Stimulated activated CD4-positive, alpha-beta T cell treated with anti-CD3 and anti-CD28 coated beads, TNF-alpha, amount 100 ng/mL, for 48 hours (primary cell): ENCODE data around the gene CCDC142.

ENCODE experiments used
- DNase-seq, 3 donors: peaks; one replicate each; pipeline ENCODE4 v3.0.0-alpha.2; 2020; ENCODE audit warnings: low read depth in 3 of 3

CCDC142 gene, protein sequence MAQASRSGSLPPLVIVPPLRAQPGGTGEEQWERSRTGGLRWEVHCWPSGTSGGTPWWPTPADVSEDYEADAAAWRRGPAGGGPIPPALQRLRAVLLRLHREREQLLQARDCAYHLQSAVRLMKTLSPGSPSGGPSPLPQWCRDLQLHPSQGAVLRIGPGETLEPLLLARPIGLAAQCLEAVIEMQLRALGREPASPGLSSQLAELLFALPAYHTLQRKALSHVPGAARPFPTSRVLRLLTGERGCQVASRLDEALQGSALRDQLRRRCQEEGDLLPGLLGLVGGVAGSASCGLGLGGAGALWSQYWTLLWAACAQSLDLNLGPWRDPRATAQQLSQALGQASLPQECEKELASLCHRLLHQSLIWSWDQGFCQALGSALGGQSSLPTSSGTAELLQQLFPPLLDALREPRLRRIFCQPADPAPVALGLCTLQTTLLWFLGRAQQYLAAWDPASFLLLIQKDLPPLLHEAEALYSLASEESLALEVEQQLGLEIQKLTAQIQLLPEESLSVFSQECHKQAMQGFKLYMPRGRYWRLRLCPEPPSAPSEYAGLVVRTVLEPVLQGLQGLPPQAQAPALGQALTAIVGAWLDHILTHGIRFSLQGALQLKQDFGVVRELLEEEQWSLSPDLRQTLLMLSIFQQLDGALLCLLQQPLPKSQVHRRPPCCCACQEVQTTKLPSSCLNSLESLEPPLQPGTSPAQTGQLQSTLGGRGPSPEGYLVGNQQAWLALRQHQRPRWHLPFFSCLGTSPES

DNA sequence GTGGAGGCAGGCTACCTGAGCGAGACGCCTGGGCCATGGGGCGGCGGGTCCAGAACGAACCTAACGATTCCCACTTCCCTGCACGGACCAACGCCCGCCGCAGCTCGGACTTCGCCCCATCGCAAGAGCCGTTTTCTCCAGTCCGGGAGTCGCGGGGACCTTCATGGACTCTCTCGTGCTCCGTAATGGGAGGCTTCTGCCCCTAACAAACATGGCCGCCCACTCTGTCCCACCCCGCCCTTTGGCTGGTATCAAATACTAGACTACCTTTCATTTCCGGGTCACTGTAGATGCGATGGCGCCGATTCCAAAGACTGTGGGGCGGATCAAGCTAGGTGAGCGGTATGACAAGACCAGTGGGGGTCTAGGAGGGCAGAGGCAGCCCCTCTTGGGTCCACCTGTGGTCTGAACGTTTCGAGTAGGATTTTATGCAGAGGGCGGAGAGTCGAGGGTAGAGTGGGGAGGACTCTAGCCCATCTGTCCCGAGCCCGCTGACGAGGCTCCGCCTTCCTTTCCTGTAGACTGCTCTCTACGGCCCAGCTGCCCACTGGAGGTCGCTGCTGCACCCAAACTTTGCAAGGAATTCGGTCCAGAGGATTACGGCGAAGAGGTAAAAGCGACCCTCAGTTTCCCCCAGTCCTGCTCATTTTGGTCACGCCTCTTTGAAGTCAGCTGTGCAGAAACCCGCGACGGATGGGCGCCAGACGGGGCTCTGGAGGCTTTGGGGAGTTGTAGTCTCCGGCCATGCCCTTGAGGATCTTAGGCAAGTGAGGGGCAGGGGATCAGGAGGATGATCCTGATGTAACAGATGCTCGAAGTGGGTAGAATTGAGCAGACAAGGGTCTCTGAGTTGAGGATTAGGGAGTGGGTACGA lies at the start of gene CCDC142, which contains the start of gene TTC31:
Gene CCDC142 (minus strand): TSS at position 198 of the 874 bp plus-strand sequence. CDS start 161 bp downstream, at position 37.
Gene TTC31 (plus strand): TSS at position 281 of the 874 bp plus-strand sequence. CDS start 15 bp downstream, at position 296.
- DNase-seq: peak; percentile 86 to 89 (median 88)

DNA sequence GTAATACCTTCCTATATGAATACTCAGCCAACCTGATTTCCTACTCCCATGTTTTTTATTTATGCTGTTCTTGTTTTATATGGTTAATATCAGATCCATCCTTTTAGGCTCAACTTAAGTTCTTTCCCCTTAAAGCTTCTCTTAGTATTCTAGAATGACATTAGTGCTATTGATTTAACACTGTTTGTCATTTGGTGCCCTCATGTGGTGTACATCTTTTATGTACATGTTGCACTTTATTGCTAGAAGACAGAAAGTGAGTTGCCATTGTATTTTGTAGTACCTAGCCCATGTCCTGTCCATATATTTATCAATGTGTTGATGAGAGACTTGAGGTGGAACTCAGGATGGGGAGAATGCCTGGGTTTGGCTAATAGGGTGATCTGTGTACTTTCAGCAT lies 49.4 kb upstream of the CCDC142 start:
- DNase-seq: no peak

DNA sequence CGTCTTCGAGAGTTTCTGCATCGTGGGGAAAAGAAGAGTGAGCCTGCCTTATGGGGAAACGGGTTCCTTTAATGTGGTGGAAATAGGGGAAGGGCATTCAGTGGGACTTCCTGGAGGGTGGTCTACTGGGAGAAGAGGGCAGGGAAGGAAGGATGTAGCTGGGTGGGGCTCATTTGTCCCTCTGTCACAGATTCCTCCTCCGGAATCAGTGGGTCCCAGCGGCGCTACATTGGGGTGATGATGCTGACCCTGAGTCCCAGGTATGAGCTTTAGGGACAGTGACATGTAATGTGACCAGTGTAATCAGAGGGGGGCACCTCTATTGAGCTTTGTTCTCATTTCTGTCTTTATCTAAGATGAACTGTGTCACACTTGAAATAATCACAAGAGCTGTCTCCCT lies 48.9 kb upstream of the CCDC142 start:
- no peak for DNase-seq

DNA sequence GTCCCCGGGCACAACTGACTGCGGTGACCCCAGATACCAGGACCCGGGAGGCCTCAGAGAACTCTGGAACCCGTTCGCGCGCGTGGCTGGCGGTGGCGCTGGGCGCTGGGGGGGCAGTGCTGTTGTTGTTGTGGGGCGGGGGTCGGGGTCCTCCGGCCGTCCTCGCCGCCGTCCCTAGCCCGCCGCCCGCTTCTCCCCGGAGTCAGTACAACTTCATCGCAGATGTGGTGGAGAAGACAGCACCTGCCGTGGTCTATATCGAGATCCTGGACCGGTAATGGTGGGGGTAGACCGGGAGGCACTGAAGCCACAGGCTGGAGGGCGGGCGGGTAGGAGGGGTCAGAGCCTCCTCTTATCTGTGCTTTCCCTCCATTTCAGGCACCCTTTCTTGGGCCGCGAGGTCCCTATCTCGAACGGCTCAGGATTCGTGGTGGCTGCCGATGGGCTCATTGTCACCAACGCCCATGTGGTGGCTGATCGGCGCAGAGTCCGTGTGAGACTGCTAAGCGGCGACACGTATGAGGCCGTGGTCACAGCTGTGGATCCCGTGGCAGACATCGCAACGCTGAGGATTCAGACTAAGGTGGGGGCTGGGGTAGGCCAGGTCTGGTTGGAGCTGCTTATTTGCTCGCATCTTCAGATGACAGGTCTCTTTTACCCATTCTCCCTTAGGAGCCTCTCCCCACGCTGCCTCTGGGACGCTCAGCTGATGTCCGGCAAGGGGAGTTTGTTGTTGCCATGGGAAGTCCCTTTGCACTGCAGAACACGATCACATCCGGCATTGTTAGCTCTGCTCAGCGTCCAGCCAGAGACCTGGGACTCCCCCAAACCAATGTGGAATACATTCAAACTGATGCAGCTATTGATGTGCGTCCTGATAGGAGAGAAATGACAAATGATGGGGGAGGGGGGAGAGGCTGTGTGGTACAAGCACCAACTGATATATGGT lies 47.7 kb upstream of the CCDC142 start:
- no peak for DNase-seq

DNA sequence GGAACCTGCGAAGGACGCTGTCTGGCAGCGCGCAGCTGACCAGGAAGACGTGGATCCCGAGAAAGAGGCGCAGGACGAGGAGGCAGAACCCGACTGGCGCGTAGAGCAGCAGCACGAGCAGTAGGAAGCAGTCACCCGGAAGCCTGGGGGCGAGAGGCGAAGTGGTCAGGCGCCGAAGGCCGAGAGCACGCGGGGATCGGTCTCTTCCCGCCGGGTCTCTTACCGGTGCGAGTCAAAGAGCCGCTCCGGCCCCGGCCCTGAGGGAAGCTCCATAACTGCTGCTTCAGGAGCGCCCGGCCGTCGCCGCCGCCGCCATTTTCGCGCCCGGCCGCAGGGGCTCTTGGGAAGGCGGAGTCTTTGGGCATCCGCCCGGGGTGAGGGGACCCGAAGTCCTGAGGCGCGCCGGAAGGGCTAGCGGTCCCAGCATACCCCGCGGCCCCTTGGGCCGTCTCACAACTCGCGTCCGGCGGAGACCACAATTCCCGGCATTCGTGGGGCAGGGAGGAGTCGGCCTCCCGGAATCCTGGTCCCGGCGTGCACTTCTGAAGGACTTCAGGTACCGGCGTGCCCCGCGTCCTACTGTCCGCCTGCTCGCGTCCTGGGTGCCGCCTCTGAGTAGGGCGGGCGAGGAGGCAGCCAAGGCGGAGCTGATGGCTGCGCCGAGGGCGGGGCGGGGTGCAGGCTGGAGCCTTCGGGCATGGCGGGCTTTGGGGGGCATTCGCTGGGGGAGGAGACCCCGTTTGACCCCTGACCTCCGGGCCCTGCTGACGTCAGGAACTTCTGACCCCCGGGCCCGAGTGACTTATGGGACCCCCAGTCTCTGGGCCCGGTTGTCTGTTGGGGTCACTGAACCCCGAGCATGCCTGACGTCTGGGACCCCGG lies 46.8 kb upstream of the CCDC142 start, which contains the start of the genes AUP1 and HTRA2:
Gene AUP1 (minus strand): TSS at position 350 of the 882 bp plus-strand sequence. CDS start 77 bp downstream, at position 273.
Gene HTRA2 (plus strand): TSS at position 577 of the 882 bp plus-strand sequence. CDS start 74 bp downstream, at position 651.
- DNase-seq: peak; percentile 87 to 94 (median 91)

DNA sequence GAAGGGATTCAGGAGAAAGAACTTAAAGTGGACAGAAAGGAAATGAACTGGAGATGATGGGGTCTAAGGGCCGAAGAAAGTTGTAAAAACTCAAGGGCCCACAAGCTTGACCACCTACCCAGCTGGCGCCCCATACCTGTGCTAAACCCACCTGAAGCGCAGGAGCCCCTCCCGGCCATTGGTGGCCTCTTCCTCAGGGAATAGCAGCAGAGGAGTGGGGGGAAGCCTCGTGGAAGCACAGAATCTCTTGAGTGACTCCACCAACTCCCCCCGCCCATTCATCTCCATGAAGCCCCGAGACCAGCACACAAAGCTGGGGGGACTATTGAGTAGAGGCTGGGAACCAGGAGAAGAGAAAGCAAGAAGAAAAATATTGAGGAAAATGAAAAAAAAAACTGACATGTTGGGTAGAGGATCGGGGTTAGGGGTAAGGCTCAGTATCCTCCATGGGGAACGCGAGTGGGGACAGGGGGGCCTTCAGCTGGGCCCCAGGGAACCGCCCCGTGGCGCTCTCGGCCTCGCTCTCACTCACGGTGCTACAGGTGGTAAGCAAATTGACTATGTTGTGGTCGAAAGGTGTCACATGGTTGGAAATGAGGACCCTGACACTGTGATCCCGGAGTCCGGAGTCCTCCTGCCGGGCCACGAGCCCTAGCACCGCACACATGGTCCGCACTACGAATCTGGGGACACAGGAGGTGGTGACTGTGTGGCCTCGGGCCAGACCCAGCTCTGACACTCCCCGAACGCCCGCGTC lies 46.0 kb upstream of the CCDC142 start:
- no peak for DNase-seq

DNA sequence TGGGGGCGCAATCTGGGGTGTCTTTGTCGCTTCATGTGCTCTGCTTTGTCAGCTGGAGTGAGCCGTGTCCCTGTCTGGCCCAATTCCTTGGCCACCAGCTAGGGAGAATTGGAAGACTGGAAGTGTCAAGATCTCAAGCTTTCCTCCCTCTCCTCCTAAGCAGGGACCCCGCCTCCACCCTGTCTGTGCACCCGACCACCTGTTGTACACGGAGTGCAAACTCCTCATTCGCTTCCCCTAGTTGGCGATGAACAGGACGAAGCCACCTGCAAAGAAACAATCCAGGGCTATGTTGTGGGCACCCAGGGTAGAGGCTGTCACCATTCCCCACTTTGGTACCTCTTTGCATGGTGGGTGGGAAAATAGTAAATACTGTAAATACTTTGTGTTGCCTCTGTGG lies 44.9 kb upstream of the CCDC142 start:
- DNase-seq: no peak

DNA sequence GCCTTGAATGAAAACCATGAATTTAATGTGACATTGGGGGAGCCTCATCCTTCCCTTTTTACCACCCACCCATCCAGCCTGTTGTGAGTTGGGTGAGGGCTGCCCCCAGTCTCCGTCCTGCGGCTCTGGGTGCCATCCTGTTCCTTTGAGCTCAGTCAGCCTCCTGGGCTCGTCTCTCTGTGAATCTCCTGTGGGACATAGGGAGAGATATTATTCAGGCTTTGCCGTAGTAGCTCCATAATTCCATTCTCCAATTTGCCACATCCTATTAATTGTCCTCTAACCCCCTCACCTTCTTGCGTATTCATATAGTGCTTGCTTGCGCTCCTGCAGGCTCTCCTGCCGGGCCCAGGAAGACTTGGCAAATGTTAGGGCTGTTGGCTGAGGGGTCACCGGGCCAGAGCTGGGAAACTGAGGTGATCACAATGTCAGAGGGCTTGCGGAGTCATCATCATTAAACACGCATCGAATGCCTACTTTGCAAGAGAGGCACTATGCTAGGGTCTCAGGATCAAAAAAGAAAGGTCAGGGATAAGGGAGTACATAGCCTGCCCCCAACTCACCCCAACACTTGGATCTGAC lies 43.9 kb upstream of the CCDC142 start:
- DNase-seq: no peak

DNA sequence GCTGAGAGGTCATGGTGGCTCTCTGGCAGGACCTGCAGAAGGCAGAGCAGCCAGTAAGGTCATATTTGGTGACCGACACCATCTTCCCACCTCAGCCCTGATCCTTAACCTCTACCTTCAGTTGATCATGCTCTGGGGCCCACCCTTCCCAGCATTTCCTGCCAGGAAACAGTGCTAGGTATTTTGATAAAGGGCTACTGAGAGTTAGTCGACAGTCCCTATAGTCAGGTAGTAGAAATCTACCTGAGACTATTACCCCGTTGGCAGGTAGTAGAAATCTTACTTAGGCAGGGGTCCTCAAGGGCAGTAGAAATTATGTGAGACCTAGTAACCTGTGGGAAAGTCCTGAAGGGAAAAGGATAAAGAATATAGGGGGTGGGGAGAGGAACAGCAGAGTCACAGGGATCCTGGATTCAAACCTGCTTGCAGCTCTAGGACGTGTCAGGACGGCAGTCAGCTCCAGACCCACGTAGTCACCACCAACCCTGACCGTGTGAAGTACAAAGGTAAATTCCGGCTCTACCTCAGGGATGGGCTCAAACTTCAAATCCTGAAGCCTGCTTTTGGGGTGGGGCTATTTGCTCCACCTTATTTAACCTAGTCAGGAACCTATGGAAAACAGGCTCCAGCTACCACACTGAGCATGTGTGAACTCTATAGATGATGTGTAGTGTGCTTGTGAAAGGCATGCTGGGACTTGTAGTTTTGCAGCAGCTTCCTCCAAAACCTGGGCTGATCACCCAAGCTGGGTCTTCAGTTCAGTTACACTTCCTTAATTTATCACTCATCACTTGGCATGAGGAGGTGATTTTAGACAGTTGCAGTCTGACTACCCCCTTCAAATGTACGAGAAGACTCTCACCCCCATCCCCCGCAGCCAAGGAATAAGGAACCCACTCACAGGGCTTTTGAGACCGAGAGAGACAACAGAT lies 43.2 kb upstream of the CCDC142 start, which contains the start of gene DQX1:
Gene DQX1 (minus strand): TSS at position 515 of the 932 bp plus-strand sequence. CDS start 502 bp downstream, at position 13.
- no peak for DNase-seq

DNA sequence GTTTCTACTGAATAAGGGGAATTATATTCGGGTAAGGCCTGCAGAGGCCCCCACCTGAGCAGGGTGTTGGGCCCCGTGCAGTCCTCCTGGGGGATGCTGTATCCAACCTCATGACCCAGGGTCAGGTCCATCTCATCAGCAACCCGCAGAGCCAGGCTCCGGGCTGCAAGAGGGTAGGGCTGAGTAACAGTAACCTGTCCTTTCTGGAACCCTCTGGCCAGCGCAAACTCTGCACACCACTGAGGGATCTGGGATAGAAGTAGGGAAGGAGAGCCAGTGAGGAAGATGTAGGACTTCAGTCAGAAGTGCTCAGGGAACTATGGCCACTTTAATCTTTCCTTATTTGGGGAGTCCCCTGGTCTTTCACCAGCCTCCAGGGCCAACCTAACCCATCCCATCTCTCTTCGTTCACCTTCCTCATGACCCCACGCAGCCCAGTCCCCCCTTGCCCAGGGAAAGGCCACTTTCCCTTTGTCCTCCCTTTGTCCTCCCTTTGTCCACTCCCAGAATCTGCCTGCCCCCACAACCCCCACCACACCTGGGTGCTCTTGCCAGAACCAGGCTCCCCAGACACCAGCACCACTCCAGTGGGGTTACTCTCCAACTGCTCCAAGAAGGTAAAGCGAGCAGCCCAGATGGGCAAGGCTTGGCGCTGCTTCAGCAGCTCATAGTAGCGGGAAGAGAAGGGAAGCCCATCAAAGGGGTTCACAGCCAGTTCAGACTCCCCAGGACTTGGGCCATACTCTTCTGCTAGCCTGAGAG lies 42.3 kb upstream of the CCDC142 start:
- DNase-seq: no peak

DNA sequence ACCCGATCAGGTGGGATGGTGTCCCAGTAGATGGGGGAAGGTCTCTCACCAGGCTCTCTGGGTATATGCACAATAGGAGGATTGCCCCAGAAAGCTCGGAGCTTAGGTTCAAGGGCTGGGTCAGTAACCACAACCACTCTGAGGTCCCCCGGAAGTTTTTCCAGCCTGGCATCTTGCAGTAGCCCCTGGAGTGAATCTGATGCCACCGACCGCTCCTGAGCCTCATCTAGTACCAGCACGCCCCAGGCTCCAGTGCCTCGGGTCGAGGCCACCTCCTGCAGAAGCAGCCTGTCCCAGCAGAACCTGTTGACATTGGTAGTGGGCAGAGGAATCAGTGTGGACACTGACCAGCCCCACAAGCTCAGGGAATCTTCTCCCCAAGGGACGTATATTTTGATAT lies 41.2 kb upstream of the CCDC142 start:
- DNase-seq: no peak

DNA sequence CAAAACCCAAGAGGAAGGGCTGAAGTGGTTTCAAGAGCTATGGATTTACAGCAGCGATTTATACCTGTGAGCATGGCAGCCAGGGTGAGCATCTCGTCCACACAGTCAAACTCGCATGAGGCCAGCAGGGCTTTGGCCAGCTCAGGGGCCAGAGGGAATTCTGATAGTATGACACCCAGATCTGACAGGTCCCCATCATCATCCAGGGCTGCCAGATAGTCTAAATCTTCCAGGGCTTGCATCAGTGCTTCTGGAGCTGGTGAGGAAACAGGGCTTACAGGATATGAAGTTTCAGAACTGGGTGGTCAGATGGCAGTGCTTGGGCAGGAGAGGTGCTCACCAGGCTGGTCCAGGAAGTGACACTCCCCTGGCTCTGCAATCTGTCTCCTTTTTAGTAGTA lies 39.7 kb upstream of the CCDC142 start:
- DNase-seq: no peak

DNA sequence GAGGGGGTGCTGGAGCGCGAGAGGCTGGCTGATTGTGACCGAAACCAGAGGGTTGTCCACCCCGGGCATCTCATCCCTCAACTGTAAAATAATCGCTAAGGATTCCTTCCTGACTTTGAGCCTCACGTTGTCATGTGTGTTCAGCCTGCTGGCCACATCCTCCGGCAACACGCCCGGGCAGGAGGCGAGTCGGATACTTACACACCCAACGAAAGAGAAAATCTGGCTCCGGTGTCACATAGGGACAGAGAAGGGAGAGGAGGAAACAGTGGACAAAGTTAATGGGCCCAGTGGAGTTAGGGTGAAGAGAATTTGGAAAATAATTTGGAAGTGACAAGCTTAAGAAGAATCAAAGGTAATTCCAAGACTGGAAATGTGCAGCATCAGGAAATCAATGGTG lies 33.9 kb upstream of the CCDC142 start:
- DNase-seq: no peak

DNA sequence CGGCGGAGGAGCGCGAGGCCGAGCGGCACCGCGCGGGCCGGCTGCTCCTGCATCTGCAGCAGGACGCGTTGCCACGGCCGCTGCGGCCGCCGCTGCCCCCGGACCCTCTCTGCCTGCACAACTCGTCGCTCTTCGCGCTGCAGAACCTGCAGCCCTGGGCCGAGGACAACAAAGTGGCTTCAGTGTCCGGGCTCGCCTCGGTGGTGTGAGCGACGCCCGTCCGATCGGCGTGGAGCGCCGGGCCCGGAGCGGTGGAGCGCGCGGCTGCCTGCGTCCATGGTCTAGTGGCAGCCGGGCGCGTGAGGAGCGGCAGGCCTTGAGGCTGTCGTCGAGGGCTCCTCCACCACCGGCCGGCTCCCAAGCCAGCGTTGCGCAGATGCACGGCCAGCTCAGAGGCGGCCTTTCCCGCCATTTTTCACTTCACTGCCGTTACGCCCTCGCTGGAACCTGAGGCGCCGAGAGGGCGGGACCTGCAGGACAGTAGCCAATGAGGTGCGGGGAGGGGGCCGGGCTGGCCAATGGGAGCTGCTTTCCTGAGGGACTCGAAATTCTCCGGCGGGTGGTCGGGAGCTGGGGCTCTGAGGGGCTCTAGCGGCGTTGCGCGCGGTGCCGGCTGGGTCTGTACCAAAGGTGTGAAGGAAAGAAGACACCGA lies 33.3 kb upstream of the CCDC142 start:
- DNase-seq: peak in 2 of 3 donors; percentile 58 to 71

DNA sequence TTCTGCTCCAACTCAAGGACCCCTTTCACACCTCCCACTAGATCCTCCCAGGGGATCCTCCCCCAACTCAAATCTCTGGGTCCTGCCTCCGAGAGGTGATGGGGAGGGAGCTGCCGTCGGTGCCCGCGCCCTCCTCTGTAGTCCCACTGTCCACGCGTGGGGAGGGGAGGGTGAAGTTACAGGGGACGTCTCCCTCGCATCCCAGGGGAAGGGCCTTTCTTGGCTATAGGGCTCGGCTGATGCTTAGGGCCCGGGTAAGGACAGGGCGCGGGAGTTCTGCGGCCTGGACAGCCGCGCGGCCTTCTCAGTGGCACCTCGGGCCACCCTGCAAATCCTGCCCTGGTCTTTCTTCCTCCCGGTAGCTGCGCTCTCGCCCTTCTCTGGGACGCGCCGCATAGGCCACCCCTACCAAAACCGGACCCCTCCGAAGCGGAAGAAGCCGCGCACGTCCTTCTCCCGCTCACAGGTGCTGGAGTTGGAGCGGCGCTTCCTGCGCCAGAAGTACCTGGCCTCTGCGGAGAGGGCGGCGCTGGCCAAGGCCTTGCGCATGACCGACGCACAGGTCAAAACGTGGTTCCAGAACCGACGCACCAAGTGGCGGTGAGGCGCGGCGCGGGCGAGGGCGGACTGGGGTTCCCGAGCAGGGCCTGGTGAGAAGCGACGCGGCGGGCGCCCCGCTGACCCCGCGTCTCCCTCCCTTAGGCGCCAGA lies 32.6 kb upstream of the CCDC142 start:
- no peak for DNase-seq
